ENCODE measurements around the gene LBH. TPM values are rescaled to one million over a fixed set of nuclear protein-coding genes. Genes with fewer than 3 reads are reported as not detected.

The LBH gene
- total and polyA plus RNA-seq, 2 of the 13 experiments (the other 11 are each of a cell fraction or from before 2014, with no cell fraction given), result 0.09 to 0.25 TPM

DNA sequence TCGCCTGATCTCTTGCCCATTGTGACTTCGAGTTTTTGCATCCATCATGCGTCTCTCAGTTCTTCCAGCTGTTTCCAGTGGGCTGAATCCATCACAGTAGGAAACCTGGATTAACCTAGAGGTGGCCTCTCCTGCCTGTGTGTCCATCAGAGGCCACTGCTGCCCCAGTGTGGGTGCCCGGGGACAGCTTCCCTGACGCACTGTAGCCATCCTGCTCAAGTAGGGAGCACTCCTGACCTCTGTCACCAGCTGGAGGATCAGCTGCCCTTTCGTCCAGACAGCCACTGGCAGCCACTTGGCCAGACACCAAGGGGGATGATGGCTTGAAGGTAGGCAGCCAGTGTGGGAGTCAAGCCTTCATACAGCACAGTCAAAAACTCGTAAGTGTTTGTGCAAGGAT is 36.9 kb upstream of the LBH start:
- intact Hi-C loops (cut with micrococcal nuclease; ENCODE audit: unreplicated experiment), result no loop called here
- H3K4me2 ChIP-seq (ENCODE audit: low read depth, low read length), result no peak overlapping the region
- in situ Hi-C loops (cut with HindIII; ENCODE audit: extremely low pct_ligation_motif_present, low pct_unique_long_range_greater_than_20kb), result no loop called here
- WGBS (ENCODE audit: low lambda C conversion rate), result 6% methylated on average over 7 of the region's 7 CpGs
- ATAC-seq, result no peak; the same call in 2 of the 3 replicates
- H3K27me3 ChIP-seq (ENCODE audit: control insufficient read depth in 1 of 2, insufficient read depth in 2 of 2, low read length in 2 of 2), result peaks cover 0 to 19% of the 10 kb centered on the region in 2 experiments; a peak in 1 of 5 replicates
- H3K79me2 ChIP-seq (ENCODE audit: insufficient read depth, low read length), result no peaks in the 10 kb centered on the region
- H3K4me1 ChIP-seq (ENCODE audit: insufficient read depth, low read length), result no peaks in the 10 kb centered on the region
- no peak for FAIRE-seq
- POLR2A ChIA-PET, result no interaction called here
- H4K20me1 ChIP-seq (ENCODE audit: insufficient read depth, low read length), result no peaks in the 10 kb centered on the region
- H3K27ac ChIP-seq (ENCODE audit: extremely low read length, insufficient read depth, low read length), result no peak overlapping the region
- H3K4me3 ChIP-seq (replicated peaks in 1 of 3; ENCODE audit: insufficient read depth in 1 of 3, low read depth in 2 of 3, low read length in 3 of 3), result no peak overlapping the region
- no peak overlapping the region for H3K9ac ChIP-seq (ENCODE audit: insufficient read depth, low read depth, low read length)
- H3K9me3 ChIP-seq (ENCODE audit: low read length), result no peaks in the 10 kb centered on the region
- BruUV-seq (replicated peaks), result no TSS peak
- no peak overlapping the region for H2AFZ ChIP-seq (ENCODE audit: low read length)
- TF ChIP-seq ZNF263 (CRISPR knock-in tag; IDR thresholded peaks at IDR 0.05) (peak; percentile 88), HNRNPK (IDR thresholded peaks at IDR 0.05; ENCODE audit: low read depth, low read length, poor library complexity, severe bottlenecking) (no peak)
- CTCF ChIA-PET (ENCODE audit: low intra/inter-chr PET ratio, low total read pairs), result no interaction called here
- no peak for DNase-seq (ENCODE audit: low spot score)
- no peaks in the 10 kb centered on the region for H3K36me3 ChIP-seq (replicated peaks in 1 of 2; ENCODE audit: control insufficient read depth in 1 of 2, insufficient read depth in 2 of 2, low read length in 2 of 2)

DNA sequence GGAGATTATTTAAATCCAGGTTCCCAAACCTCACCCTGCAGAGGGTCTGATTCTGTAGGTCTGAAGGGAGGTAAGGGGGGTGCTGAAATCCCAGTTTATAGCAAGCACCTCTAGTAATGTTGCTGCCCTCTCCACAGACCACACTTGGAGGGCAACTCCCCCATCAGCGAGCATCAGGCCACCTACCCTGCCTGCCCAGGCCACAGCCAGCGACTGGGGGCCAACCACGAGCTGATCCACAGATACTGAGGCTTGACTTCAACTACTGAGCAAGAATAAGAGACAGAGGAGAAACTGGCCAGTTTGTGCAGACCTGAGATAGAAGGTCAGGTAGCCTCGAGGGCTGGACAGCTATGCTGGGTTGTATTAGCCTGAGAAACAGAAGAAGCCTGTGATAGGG is 36.3 kb upstream of the LBH start:
- no peak overlapping the region for H2AFZ ChIP-seq (ENCODE audit: low read length)
- ChIA-PET POLR2A (no interaction called here), CTCF (ENCODE audit: low intra/inter-chr PET ratio, low total read pairs) (no interaction called here)
- BruUV-seq (replicated peaks), result no TSS peak
- no peak overlapping the region for H3K4me2 ChIP-seq (ENCODE audit: low read depth, low read length)
- intact Hi-C loops (cut with micrococcal nuclease; ENCODE audit: unreplicated experiment), result no loop called here
- H3K27ac ChIP-seq (ENCODE audit: extremely low read length, insufficient read depth, low read length), result no peak overlapping the region
- no peaks in the 10 kb centered on the region for H3K79me2 ChIP-seq (ENCODE audit: insufficient read depth, low read length)
- no peaks in the 10 kb centered on the region for H3K4me1 ChIP-seq (ENCODE audit: insufficient read depth, low read length)
- no peak overlapping the region for H3K4me3 ChIP-seq (replicated peaks in 1 of 3; ENCODE audit: insufficient read depth in 1 of 3, low read depth in 2 of 3, low read length in 3 of 3)
- no peak overlapping the region for H3K9ac ChIP-seq (ENCODE audit: insufficient read depth, low read depth, low read length)
- H3K9me3 ChIP-seq (ENCODE audit: low read length), result no peaks in the 10 kb centered on the region
- no peaks in the 10 kb centered on the region for H4K20me1 ChIP-seq (ENCODE audit: insufficient read depth, low read length)
- no peak for FAIRE-seq
- ATAC-seq, result no peak
- peaks cover 0 to 19% of the 10 kb centered on the region in 2 experiments; a peak in 1 of 5 replicates for H3K27me3 ChIP-seq (ENCODE audit: control insufficient read depth in 1 of 2, insufficient read depth in 2 of 2, low read length in 2 of 2)
- no peaks in the 10 kb centered on the region for H3K36me3 ChIP-seq (replicated peaks in 1 of 2; ENCODE audit: control insufficient read depth in 1 of 2, insufficient read depth in 2 of 2, low read length in 2 of 2)
- in situ Hi-C loops (cut with HindIII; ENCODE audit: extremely low pct_ligation_motif_present, low pct_unique_long_range_greater_than_20kb), result no loop called here
- DNase-seq (ENCODE audit: low spot score), result no peak
- 0% methylated on average over 4 of the region's 4 CpGs for WGBS (ENCODE audit: low lambda C conversion rate)
- TF ChIP-seq, protein P1, sequence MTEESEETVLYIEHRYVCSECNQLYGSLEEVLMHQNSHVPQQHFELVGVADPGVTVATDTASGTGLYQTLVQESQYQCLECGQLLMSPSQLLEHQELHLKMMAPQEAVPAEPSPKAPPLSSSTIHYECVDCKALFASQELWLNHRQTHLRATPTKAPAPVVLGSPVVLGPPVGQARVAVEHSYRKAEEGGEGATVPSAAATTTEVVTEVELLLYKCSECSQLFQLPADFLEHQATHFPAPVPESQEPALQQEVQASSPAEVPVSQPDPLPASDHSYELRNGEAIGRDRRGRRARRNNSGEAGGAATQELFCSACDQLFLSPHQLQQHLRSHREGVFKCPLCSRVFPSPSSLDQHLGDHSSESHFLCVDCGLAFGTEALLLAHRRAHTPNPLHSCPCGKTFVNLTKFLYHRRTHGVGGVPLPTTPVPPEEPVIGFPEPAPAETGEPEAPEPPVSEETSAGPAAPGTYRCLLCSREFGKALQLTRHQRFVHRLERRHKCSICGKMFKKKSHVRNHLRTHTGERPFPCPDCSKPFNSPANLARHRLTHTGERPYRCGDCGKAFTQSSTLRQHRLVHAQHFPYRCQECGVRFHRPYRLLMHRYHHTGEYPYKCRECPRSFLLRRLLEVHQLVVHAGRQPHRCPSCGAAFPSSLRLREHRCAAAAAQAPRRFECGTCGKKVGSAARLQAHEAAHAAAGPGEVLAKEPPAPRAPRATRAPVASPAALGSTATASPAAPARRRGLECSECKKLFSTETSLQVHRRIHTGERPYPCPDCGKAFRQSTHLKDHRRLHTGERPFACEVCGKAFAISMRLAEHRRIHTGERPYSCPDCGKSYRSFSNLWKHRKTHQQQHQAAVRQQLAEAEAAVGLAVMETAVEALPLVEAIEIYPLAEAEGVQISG (CRISPR knock-in tag; IDR thresholded peaks at IDR 0.05), result no peak
- TF ChIP-seq MEF2D (CRISPR knock-in tag; IDR thresholded peaks at IDR 0.05) (no peak), RFX3 (CRISPR knock-in tag; IDR thresholded peaks at IDR 0.05) (no peak), ZNF605 (CRISPR knock-in tag; IDR thresholded peaks at IDR 0.05) (no peak), ZFX (CRISPR knock-in tag; IDR thresholded peaks at IDR 0.05; ENCODE audit: low read depth) (no peak), ZNF83 (CRISPR knock-in tag; IDR thresholded peaks at IDR 0.05; ENCODE audit: borderline replicate concordance) (no peak), TBX3 (IDR thresholded peaks at IDR 0.05; ENCODE audit: borderline replicate concordance) (no peak), ZNF234 (CRISPR knock-in tag; conservative IDR thresholded peaks at IDR 0.05) (no peak), ZNF101 (CRISPR knock-in tag; IDR thresholded peaks at IDR 0.05; ENCODE audit: borderline replicate concordance, low read depth) (no peak), MED8 (CRISPR knock-in tag; IDR thresholded peaks at IDR 0.05; ENCODE audit: insufficient replicate concordance) (no peak), TAF15 (IDR thresholded peaks at IDR 0.05; ENCODE audit: low read depth, low read length, poor library complexity, severe bottlenecking) (no peak), TP53 (CRISPR knock-in tag; conservative IDR thresholded peaks at IDR 0.05) (no peak), ERF (CRISPR knock-in tag; IDR thresholded peaks at IDR 0.05) (no peak)
- TF ChIP-seq, protein P2, sequence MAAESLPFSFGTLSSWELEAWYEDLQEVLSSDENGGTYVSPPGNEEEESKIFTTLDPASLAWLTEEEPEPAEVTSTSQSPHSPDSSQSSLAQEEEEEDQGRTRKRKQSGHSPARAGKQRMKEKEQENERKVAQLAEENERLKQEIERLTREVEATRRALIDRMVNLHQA (CRISPR knock-in tag; IDR thresholded peaks at IDR 0.05), result no peak
